ENCODE measurements around the gene BANP.
"Not testable (repeated sequence)": the region's sequence is repeated elsewhere in the genome, so short reads cannot be mapped to it uniquely, and the experiment has no call there.

The BANP gene

GRCh38 chr16:88050952-88051660, 99.9 kb downstream of the BANP start:
- no peak for DNase-seq (ENCODE audit: low spot score)

- no peak for DNase-seq (ENCODE audit: low spot score)
Measured at GRCh38 chr16:88052661-88053060, 101.4 kb downstream of the BANP start.

GRCh38 chr16:88053479-88053878, 102.2 kb downstream of the BANP start:
- not testable (repeated sequence) for DNase-seq (ENCODE audit: low spot score)

GRCh38 chr16:88055356-88055755, 104.1 kb downstream of the BANP start:
- no peak for DNase-seq (ENCODE audit: low spot score)

- DNase-seq (ENCODE audit: low spot score), result no peak
Measured at GRCh38 chr16:88056212-88056611, 105.0 kb downstream of the BANP start.

- no peak for DNase-seq (ENCODE audit: low spot score)
Measured at GRCh38 chr16:88057656-88058055, 106.4 kb downstream of the BANP start.

GRCh38 chr16:88058136-88058535, 106.9 kb downstream of the BANP start:
- DNase-seq (ENCODE audit: low spot score), result no peak

- no peak for DNase-seq (ENCODE audit: low spot score)
Measured at GRCh38 chr16:88058817-88059216, 107.6 kb downstream of the BANP start.

- DNase-seq (ENCODE audit: low spot score), result no peak
Measured at GRCh38 chr16:88059701-88060386, 108.6 kb downstream of the BANP start.

- DNase-seq (ENCODE audit: low spot score), result no peak
Measured at GRCh38 chr16:88060524-88061219, 109.4 kb downstream of the BANP start.

- no peak for DNase-seq (ENCODE audit: low spot score)
Measured at GRCh38 chr16:88061346-88062110, 110.3 kb downstream of the BANP start.

GRCh38 chr16:88062341-88063210, 111.3 kb downstream of the BANP start:
- no peak for DNase-seq (ENCODE audit: low spot score)

GRCh38 chr16:88063211-88063773, 112.1 kb downstream of the BANP start:
- no peak for DNase-seq (ENCODE audit: low spot score)

- no peak for DNase-seq (ENCODE audit: low spot score)
Measured at GRCh38 chr16:88064011-88064888, 113.0 kb downstream of the BANP start.

- no peak for DNase-seq (ENCODE audit: low spot score)
Measured at GRCh38 chr16:88064889-88065746, 113.9 kb downstream of the BANP start.

- no peak for DNase-seq (ENCODE audit: low spot score)
Measured at GRCh38 chr16:88065747-88066142, 114.5 kb downstream of the BANP start.

GRCh38 chr16:88066234-88066633, 115.0 kb downstream of the BANP start:
- DNase-seq (ENCODE audit: low spot score), result no peak

GRCh38 chr16:88066680-88067529, 115.7 kb downstream of the BANP start:
- no peak for DNase-seq (ENCODE audit: low spot score)

All from LoVo (cell line).